NOMO-1 treated with dmso at 0.1 percent for 144 hours (cell line): ENCODE measurements around the gene NECAB3.
"Not testable (repeated sequence)": the region's sequence is repeated elsewhere in the genome, so short reads cannot be mapped to it uniquely, and the experiment has no call there.

ENCODE experiments used
- DNase-seq: peaks from one replicate; lab custom pipeline; 2025; ENCODE audit not compliant: unreplicated experiment; lab: John Stamatoyannopoulos, UW

NECAB3 gene

GRCh38 chr20:33674294-33675135, at the start of gene NECAB3:
TSS of gene NECAB3 (minus strand) at chr20:33674428. CDS start at chr20:33674352, 76 bp downstream.
- peak; percentile 27 for DNase-seq

- no peak for DNase-seq
These were observed 47.3 kb upstream of the NECAB3 start for GRCh38 chr20:33721391-33722140.

- peak; percentile 83 for DNase-seq
These were observed 45.9 kb upstream of the NECAB3 start, which contains the start of gene PXMP4 for GRCh38 chr20:33719989-33720709. TSS of gene PXMP4 (minus strand) at chr20:33720310. CDS start at chr20:33720207, 103 bp downstream.

- DNase-seq: no peak
These were observed 45.2 kb upstream of the NECAB3 start for GRCh38 chr20:33719277-33719988.

GRCh38 chr20:33716498-33716897, 42.3 kb upstream of the NECAB3 start:
- no peak for DNase-seq

- no peak for DNase-seq
These were observed 39.7 kb upstream of the NECAB3 start for GRCh38 chr20:33713865-33714367.

GRCh38 chr20:33711446-33711738, 37.2 kb upstream of the NECAB3 start:
- no peak for DNase-seq

- no peak for DNase-seq
These were observed 36.6 kb upstream of the NECAB3 start for GRCh38 chr20:33710681-33711445.

- no peak for DNase-seq
These were observed 35.8 kb upstream of the NECAB3 start for GRCh38 chr20:33709905-33710541.

- DNase-seq: no peak
These were observed 35.2 kb upstream of the NECAB3 start for GRCh38 chr20:33709398-33709797.

GRCh38 chr20:33707668-33708067, 33.4 kb upstream of the NECAB3 start:
- no peak for DNase-seq

GRCh38 chr20:33704197-33704924, 30.1 kb upstream of the NECAB3 start:
- DNase-seq: no peak

GRCh38 chr20:33703498-33704137, 29.4 kb upstream of the NECAB3 start:
- no peak for DNase-seq

GRCh38 chr20:33702861-33703260, 28.6 kb upstream of the NECAB3 start:
- no peak for DNase-seq

GRCh38 chr20:33701629-33702450, 27.6 kb upstream of the NECAB3 start:
- DNase-seq: no peak

- DNase-seq: not testable (repeated sequence)
These were observed 26.6 kb upstream of the NECAB3 start for GRCh38 chr20:33700696-33701441.

- DNase-seq: not testable (repeated sequence)
These were observed 24.7 kb upstream of the NECAB3 start for GRCh38 chr20:33698966-33699365.
